GM10248 (cell line): ENCODE data around the gene RHOT1.

Experiments
- CTCF ChIA-PET: fragments of 300-600 bp; sonication (Branson Sonifier 250); formaldehyde crosslinking; extraction: SDS; loops from one replicate; lab custom pipeline; 2021; ENCODE audit warnings: antibody characterized with exemption; lab: Yijun Ruan, JAX
- POLR2A ChIA-PET: fragments of 350-650 bp; sonication (Branson Sonifier 250); formaldehyde crosslinking; extraction: SDS; loops from one replicate; lab custom pipeline; 2020; ENCODE audit warnings: antibody characterized with exemption; lab: Yijun Ruan, JAX
- DNase-seq: peaks from one replicate; pipeline ENCODE4 v3.0.0; 2012; ENCODE audit errors: extremely low spot score
- CTCF ChIP-seq: IDR thresholded peaks from 2 replicates; pipeline ENCODE4 v1.5.1; 2012; ENCODE audit warnings: mild to moderate bottlenecking, low read depth; ENCODE audit errors: extremely low read depth, missing control alignments, control extremely low read depth

Gene RHOT1

GRCh38 chr17:32158870-32159585 lies 16.7 kb downstream of the RHOT1 start:
- CTCF ChIA-PET = interaction anchor here (0.7 to 1.5 kb wide), 2 partner anchors 17 to 20 kb away, joined by 3 to 4 read pairs; partner anchors contain the start of gene RHOT1
- POLR2A ChIA-PET = no interaction called here
- no peak for DNase-seq
- no peak for TF ChIP-seq CTCF

- ChIA-PET CTCF (interaction anchor here (0.8 to 1.5 kb wide), 2 partner anchors 15 to 21 kb away, joined by 3 to 4 read pairs; no protein-coding TSS in a partner anchor), POLR2A (no interaction called here)
- no peak for TF ChIP-seq CTCF
- no peak for DNase-seq
Measured at GRCh38 chr17:32159586-32160438, 17.5 kb downstream of the RHOT1 start.

GRCh38 chr17:32160526-32160925 lies 18.2 kb downstream of the RHOT1 start:
- POLR2A ChIA-PET = no interaction called here
- TF ChIP-seq CTCF = no peak
- CTCF ChIA-PET = interaction anchor here (0.8 to 1.5 kb wide), 2 partner anchors 14 to 22 kb away, joined by 3 to 4 read pairs; no protein-coding TSS in a partner anchor

GRCh38 chr17:32161029-32161428 lies 18.7 kb downstream of the RHOT1 start:
- ChIA-PET CTCF (no interaction called here), POLR2A (no interaction called here)
- TF ChIP-seq CTCF = no peak
- no peak for DNase-seq

More at GRCh38 chr17:32160526-32160925, 18.2 kb downstream of the RHOT1 start:
- no peak for DNase-seq

- ChIA-PET POLR2A (no interaction called here), CTCF (interaction anchor here (1.4 kb wide), 2 partner anchors 20 to 42 kb away, joined by 3 to 4 read pairs; no protein-coding TSS in a partner anchor)
- no peak for TF ChIP-seq CTCF
- DNase-seq = no peak
Measured at GRCh38 chr17:32161506-32162365, 19.4 kb downstream of the RHOT1 start.
